SU-DHL-6 (cell line): ENCODE results near the gene ECT2.
"Not testable (repeated sequence)": the region's sequence is repeated elsewhere in the genome, so short reads cannot be mapped to it uniquely, and the experiment has no call there.

ENCODE experiments used
- H2AFZ ChIP-seq: fragments of 200-600 bp; sonication (generic); 2 replicates; pipeline ENCODE4 v1.6.1; 2014; ENCODE audit warnings: low read depth, mild to moderate bottlenecking, moderate library complexity, mixed read lengths, antibody characterized with exemption, low read length; ENCODE audit not compliant: severe bottlenecking
- H3F3A ChIP-seq: fragments of 200-600 bp; shearing (Covaris generic); 2 replicates; pipeline ENCODE4 v1.6.0; 2016; ENCODE audit warnings: antibody characterized with exemption, mild to moderate bottlenecking; ENCODE audit not compliant: insufficient read depth
- H3K27ac ChIP-seq: fragments of 200-600 bp; sonication (generic); 2 replicates; pipeline ENCODE4 v1.5.1; 2016; ENCODE audit warnings: low read depth, mild to moderate bottlenecking, low read length, moderate library complexity, mixed read lengths
- H3K27me3 ChIP-seq: fragments of 200-600 bp; sonication (generic), shearing (Covaris generic); 2 replicates; pipeline ENCODE4 v1.6.0; 2014; ENCODE audit warnings: mild to moderate bottlenecking, low read length
- H3K36me3 ChIP-seq: fragments of 200-600 bp; sonication (generic); 2 replicates; pipeline ENCODE4 v1.6.1; 2014; ENCODE audit warnings: mild to moderate bottlenecking, low read length, mixed read lengths
- H3K4me2 ChIP-seq: fragments of 300-600, 200-600 bp; shearing (Covaris generic), sonication (generic); 2 replicates; pipeline ENCODE4 v1.6.0; 2014; ENCODE audit warnings: low read length, low read depth, mild to moderate bottlenecking; ENCODE audit not compliant: poor library complexity, severe bottlenecking
- H3K4me3 ChIP-seq: fragments of 200-600 bp; sonication (generic); 2 replicates; pipeline ENCODE4 v1.5.1; 2014; ENCODE audit warnings: antibody characterized with exemption, low read length, mild to moderate bottlenecking, mixed read lengths; ENCODE audit not compliant: insufficient read depth, poor library complexity, severe bottlenecking
- H3K79me2 ChIP-seq: fragments of 200-600 bp; sonication (generic); 2 replicates; pipeline ENCODE4 v1.6.1; 2014; ENCODE audit warnings: mild to moderate bottlenecking, low read length, moderate library complexity; ENCODE audit not compliant: insufficient read depth
- H3K9ac ChIP-seq: fragments of 200-600 bp; sonication (generic); 2 replicates; pipeline ENCODE4 v1.7.0; 2014; ENCODE audit warnings: mild to moderate bottlenecking, low read length
- H3K9me2 ChIP-seq: fragments of 200-600 bp; sonication (generic); replicated peaks from 2 replicates; pipeline ENCODE4 v1.6.1; 2014; ENCODE audit warnings: low read length; ENCODE audit not compliant: insufficient read depth
- H3K9me3 ChIP-seq: fragments of 200-600 bp; sonication (generic); 2 replicates; pipeline ENCODE4 v1.6.1; 2014; ENCODE audit warnings: low read length, mixed read lengths; ENCODE audit not compliant: insufficient read depth
- H4K20me1 ChIP-seq: fragments of 200-600 bp; sonication (generic); 2 replicates; pipeline ENCODE4 v1.6.1; 2014; ENCODE audit warnings: low read depth, mild to moderate bottlenecking, antibody characterized with exemption, low read length, moderate library complexity, mixed read lengths
- EZH2phosphoT487 ChIP-seq: fragments of 200-600 bp; sonication (generic), shearing (Covaris generic); conservative IDR thresholded peaks from 2 replicates; pipeline ENCODE4 v1.6.1; 2018; ENCODE audit warnings: mild to moderate bottlenecking, antibody characterized with exemption, low read length, moderate library complexity, mixed read lengths
- TF ChIP-seq, protein P1 (sequence below): fragments of 200-600 bp; sonication (generic); IDR thresholded peaks from one replicate; pipeline ENCODE4 v1.5.1; 2017; ENCODE audit warnings: antibody characterized with exemption, mild to moderate bottlenecking, low read length, moderate library complexity; ENCODE audit not compliant: insufficient read depth, poor library complexity, severe bottlenecking

ECT2 gene

DNA sequence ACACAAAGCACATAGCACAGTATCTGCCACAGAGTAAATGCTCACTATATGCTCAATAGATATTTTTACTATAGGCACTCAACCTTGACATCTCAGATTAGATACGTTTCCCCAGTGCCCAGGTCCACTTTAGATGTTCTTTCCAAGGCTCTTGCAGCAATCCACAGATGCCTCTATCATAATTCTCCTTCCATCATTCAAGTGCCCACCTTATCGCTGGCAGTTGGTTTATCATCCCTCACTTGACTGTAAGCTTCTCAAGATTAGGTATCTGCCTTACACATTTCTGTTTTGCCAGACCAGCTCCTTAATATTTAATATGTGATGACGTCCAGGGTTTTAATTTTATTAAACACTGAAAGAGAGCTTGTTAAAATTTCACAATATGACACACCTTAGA lies 48.3 kb upstream of the ECT2 start:
- no peak for TF ChIP-seq EZH2phosphoT487
- TF ChIP-seq, protein P1, sequence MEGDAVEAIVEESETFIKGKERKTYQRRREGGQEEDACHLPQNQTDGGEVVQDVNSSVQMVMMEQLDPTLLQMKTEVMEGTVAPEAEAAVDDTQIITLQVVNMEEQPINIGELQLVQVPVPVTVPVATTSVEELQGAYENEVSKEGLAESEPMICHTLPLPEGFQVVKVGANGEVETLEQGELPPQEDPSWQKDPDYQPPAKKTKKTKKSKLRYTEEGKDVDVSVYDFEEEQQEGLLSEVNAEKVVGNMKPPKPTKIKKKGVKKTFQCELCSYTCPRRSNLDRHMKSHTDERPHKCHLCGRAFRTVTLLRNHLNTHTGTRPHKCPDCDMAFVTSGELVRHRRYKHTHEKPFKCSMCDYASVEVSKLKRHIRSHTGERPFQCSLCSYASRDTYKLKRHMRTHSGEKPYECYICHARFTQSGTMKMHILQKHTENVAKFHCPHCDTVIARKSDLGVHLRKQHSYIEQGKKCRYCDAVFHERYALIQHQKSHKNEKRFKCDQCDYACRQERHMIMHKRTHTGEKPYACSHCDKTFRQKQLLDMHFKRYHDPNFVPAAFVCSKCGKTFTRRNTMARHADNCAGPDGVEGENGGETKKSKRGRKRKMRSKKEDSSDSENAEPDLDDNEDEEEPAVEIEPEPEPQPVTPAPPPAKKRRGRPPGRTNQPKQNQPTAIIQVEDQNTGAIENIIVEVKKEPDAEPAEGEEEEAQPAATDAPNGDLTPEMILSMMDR: no peak

DNA sequence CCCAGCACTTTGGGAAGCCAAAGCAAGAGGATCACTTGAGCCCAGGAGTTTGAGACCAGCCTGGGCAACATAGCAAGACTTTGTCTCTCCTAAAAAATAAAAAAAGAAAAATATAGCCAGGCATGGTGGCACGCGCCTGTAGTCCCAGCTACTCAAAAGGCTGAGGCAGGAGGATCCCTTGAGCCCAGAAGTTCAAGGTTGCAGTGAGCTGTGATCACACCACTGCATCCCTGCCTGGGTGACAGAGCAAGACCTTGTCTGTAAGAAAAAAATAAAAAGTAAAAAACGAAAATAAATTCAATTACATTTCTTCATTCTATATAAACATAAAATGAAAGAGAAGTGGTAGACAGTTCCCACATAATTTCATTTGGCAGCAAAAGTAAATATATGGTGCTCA lies 47.8 kb upstream of the ECT2 start:
- H3F3A ChIP-seq, H3K4me3 ChIP-seq, H3K9me3 ChIP-seq, H4K20me1 ChIP-seq, H3K9ac ChIP-seq, H2AFZ ChIP-seq, H3K27me3 ChIP-seq, H3K9me2 ChIP-seq, H3K36me3 ChIP-seq, H3K4me2 ChIP-seq, H3K27ac ChIP-seq: not testable (repeated sequence)
- H3K79me2 ChIP-seq: peaks cover 22% of the 10 kb centered on the region

More for the DNA sequence above, 48.3 kb upstream of the ECT2 start:
- Histone ChIP-seq H3K27me3 (no peaks in the 10 kb centered on the region), H3K4me3 (no peak overlapping the region), H3K36me3 (no peaks in the 10 kb centered on the region), H3K79me2 (peaks cover 22% of the 10 kb centered on the region), H3K9me3 (no peaks in the 10 kb centered on the region), H3K9ac (no peak overlapping the region), H2AFZ (no peak overlapping the region), H4K20me1 (no peaks in the 10 kb centered on the region), H3K4me2 (no peak overlapping the region), H3K27ac (no peak overlapping the region), H3F3A (no peaks in the 10 kb centered on the region), H3K9me2 (no peaks in the 10 kb centered on the region)

DNA sequence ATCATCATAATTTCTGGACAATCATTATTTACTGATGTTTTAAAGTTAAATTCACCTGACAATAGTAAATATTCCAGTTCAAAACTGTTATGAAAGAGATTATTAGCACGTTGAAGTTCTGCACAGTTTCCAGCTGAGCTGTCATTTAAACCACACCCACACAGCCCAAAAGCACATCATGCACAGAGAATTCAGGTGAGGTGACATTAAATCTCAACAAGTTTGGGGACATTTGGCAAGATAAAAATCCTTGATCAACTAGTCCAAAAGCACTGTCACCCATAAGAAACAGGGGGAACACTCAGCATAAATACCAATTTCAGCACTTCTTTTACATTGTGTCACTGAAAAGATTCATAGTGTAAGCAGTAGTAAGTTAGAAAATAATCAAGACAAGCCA lies 46.5 kb upstream of the ECT2 start:
- Histone ChIP-seq H3K9ac (no peak overlapping the region), H3K4me2 (no peak overlapping the region), H3K27ac (no peak overlapping the region), H3K9me3 (no peaks in the 10 kb centered on the region), H4K20me1 (no peaks in the 10 kb centered on the region), H3K9me2 (no peaks in the 10 kb centered on the region), H3K27me3 (no peaks in the 10 kb centered on the region), H3K79me2 (peaks cover 27% of the 10 kb centered on the region), H2AFZ (no peak overlapping the region), H3K4me3 (no peak overlapping the region), H3K36me3 (no peaks in the 10 kb centered on the region), H3F3A (no peaks in the 10 kb centered on the region)
- TF ChIP-seq EZH2phosphoT487: no peak
- TF ChIP-seq, protein P1: no peak

DNA sequence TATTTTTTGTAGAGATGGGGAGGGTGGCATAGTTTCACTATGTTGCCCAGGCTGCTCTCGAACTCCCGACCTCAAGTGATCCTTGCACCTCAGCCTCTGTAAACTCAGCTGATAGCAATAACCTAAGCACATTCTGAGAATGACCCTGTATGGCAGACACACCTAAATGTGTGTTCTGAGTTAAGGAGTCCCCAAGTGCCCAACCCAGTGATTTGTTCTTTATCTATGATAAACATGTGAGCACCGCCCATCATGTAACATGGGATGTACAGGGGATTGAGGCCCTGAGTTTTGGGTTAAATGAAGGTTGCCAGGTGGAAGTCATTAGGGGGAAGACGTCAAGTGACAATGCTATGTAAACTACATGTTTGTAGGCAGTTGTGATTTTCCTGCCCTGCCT lies 45.4 kb upstream of the ECT2 start:
- H3K27me3 ChIP-seq: no peaks in the 10 kb centered on the region
- H3K36me3 ChIP-seq: no peaks in the 10 kb centered on the region
- no peak overlapping the region for H2AFZ ChIP-seq
- H3K9me3 ChIP-seq: no peaks in the 10 kb centered on the region
- no peak overlapping the region for H3K4me2 ChIP-seq
- no peaks in the 10 kb centered on the region for H3F3A ChIP-seq
- no peak overlapping the region for H3K4me3 ChIP-seq
- peaks cover 34% of the 10 kb centered on the region for H3K79me2 ChIP-seq
- no peaks in the 10 kb centered on the region for H3K9me2 ChIP-seq
- no peak for TF ChIP-seq EZH2phosphoT487
- no peaks in the 10 kb centered on the region for H4K20me1 ChIP-seq
- no peak overlapping the region for H3K9ac ChIP-seq
- H3K27ac ChIP-seq: no peak overlapping the region
